Left renal cortex interstitium (tissue), 4 donors: ENCODE measurements around the gene SIGLEC6. TPM values are rescaled to one million over a fixed set of nuclear protein-coding genes. Genes with fewer than 3 reads are reported as not detected.
"Not testable (repeated sequence)": the region's sequence is repeated elsewhere in the genome, so short reads cannot be mapped to it uniquely, and the experiment has no call there.

Experiments used
- DNase-seq, 4 donors: peaks; one replicate each; pipeline ENCODE4 v3.0.0-alpha.2; 2013; ENCODE audit warnings: low read depth in 4 of 4, low spot score in 2 of 4, missing footprints in 1 of 4
- polyA plus RNA-seq, 4 donors: library from polyadenylated mRNA; unstranded; fragments of 120-200 nt; gene quantifications; one replicate each; pipeline ENCODE4 v1.2.1, GENCODE V29; 2013; ENCODE audit not compliant: insufficient read length in 4 of 4

The SIGLEC6 gene
- polyA plus RNA-seq, 4 donors: 0.10 to 0.52 (median 0.18) TPM

- DNase-seq: no peak
These were observed 17.5 kb downstream of the SIGLEC6 start for GRCh38 chr19:51513968-51514367.

- DNase-seq: no peak
These were observed 20.1 kb downstream of the SIGLEC6 start for GRCh38 chr19:51511353-51511752.

GRCh38 chr19:51509823-51510660 is 21.4 kb downstream of the SIGLEC6 start:
- DNase-seq: no peak

GRCh38 chr19:51508059-51508733 is 23.3 kb downstream of the SIGLEC6 start:
- DNase-seq: no peak

- no peak for DNase-seq
These were observed 23.8 kb downstream of the SIGLEC6 start for GRCh38 chr19:51507640-51508058.

- no peak for DNase-seq
These were observed 24.3 kb downstream of the SIGLEC6 start for GRCh38 chr19:51507192-51507591.

GRCh38 chr19:51505904-51506303 is 25.6 kb downstream of the SIGLEC6 start:
- DNase-seq: no peak

- no peak for DNase-seq
These were observed 27.6 kb downstream of the SIGLEC6 start for GRCh38 chr19:51503896-51504295.

GRCh38 chr19:51503286-51503817 is 28.1 kb downstream of the SIGLEC6 start:
- no peak for DNase-seq

GRCh38 chr19:51501594-51502263 is 29.7 kb downstream of the SIGLEC6 start, which contains the start of gene SIGLEC12:
Gene SIGLEC12 (minus strand): TSS chr19:51501800. CDS start chr19:51501733, 67 bp downstream.
- DNase-seq: no peak

- not testable (repeated sequence) for DNase-seq
These were observed 30.5 kb downstream of the SIGLEC6 start for GRCh38 chr19:51500931-51501330.

- DNase-seq: no peak
These were observed 33.8 kb downstream of the SIGLEC6 start for GRCh38 chr19:51497666-51498065.

GRCh38 chr19:51493776-51494175 is 37.7 kb downstream of the SIGLEC6 start:
- no peak for DNase-seq

- DNase-seq: no peak
These were observed 39.9 kb downstream of the SIGLEC6 start for GRCh38 chr19:51491586-51491985.

- no peak for DNase-seq
These were observed 40.8 kb downstream of the SIGLEC6 start for GRCh38 chr19:51490676-51491075.

- DNase-seq: no peak
These were observed 42.4 kb downstream of the SIGLEC6 start for GRCh38 chr19:51489113-51489512.

GRCh38 chr19:51488491-51488890 is 43.0 kb downstream of the SIGLEC6 start:
- DNase-seq: no peak

GRCh38 chr19:51485960-51486660 is 45.4 kb downstream of the SIGLEC6 start:
- DNase-seq: no peak

GRCh38 chr19:51480590-51480989 is 50.9 kb downstream of the SIGLEC6 start:
- DNase-seq: peak; percentile 17 to 36 (median 22)
